Adipocyte (in vitro differentiated cells): Measurements from ENCODE around the gene JPH2.

Experiments used
- DNase-seq: peaks from one replicate; pipeline ENCODE4 v3.0.0-alpha.2; 2015; ENCODE audit warnings: low read depth
- H3K27me3 ChIP-seq: replicated peaks from 2 replicates; pipeline ENCODE4 v1.7.0; 2013; ENCODE audit warnings: mild to moderate bottlenecking, low read length, moderate library complexity; ENCODE audit not compliant: control insufficient read depth, insufficient read depth
- H3K36me3 ChIP-seq: 2 replicates; pipeline ENCODE4 v1.7.0; 2013; ENCODE audit warnings: low read length, mild to moderate bottlenecking, moderate library complexity; ENCODE audit not compliant: control insufficient read depth, insufficient read depth, severe bottlenecking
- H3K4me1 ChIP-seq: 2 replicates; pipeline ENCODE4 v1.7.0; 2013; ENCODE audit warnings: mild to moderate bottlenecking, low read length, moderate library complexity; ENCODE audit not compliant: control insufficient read depth, insufficient read depth
- H3K4me3 ChIP-seq: 2 replicates; pipeline ENCODE4 v1.7.0; 2013; ENCODE audit warnings: mild to moderate bottlenecking, low read length, moderate library complexity
- H3K9ac ChIP-seq: 2 replicates; pipeline ENCODE4 v1.7.0; 2013; ENCODE audit warnings: mild to moderate bottlenecking, low read length, moderate library complexity
- H3K9me3 ChIP-seq: 2 replicates; pipeline ENCODE4 v1.7.0; 2013; ENCODE audit warnings: mild to moderate bottlenecking, low read length, moderate library complexity; ENCODE audit not compliant: control insufficient read depth

The JPH2 gene

DNA sequence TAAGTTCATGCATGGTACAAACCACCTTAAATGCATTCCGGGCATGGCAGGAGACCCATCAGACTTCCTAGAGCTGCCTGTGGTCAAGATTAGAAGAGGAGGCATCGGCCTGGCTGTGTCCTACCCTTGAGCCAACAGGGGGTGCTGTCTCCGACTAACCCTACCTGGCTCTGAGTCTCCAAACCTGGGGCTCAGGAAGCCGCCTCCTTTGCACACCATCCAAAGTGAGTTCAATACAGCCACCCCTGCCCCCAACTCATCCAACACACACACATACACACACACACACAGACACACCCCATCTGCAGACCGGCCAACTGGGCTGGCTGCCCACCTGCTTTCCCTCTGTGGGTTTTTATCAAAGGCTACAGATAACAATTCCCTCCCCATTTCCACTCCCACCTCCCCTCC lies 77.0 kb downstream of the JPH2 start:
- Histone ChIP-seq H3K9ac (no peak overlapping the region), H3K4me3 (no peak overlapping the region), H3K36me3 (no peaks in the 10 kb centered on the region), H3K27me3 (peaks cover 78% of the 10 kb centered on the region), H3K9me3 (peaks cover 11% of the 10 kb centered on the region), H3K4me1 (no peaks in the 10 kb centered on the region)
- no peak for DNase-seq

DNA sequence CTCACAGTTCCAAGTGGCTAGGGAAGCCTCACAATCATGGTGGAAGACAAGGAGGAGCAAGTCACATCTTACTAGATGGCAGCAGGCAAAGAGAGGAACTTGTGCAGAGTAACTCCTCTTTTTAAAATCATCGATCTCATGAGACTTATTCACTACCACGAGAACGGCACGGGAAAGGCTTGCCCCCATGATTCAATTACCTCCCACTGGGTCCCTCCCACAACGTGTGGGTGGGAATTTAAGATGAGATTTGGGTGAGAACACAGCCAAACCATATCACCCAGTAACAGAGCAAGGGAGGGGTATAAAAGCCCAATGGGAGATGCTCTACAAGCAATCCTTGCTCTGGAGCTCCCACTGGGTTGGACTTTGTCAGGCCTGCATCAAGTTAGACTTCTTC lies 80.4 kb downstream of the JPH2 start:
- Histone ChIP-seq H3K9ac (no peak overlapping the region), H3K4me3 (no peak overlapping the region), H3K36me3 (no peaks in the 10 kb centered on the region), H3K9me3 (peaks cover 34% of the 10 kb centered on the region), H3K27me3 (peaks cover 79% of the 10 kb centered on the region), H3K4me1 (no peaks in the 10 kb centered on the region)
- no peak for DNase-seq

GRCh38 chr20:44104798-44105517 lies 82.0 kb downstream of the JPH2 start:
- no peak overlapping the region for H3K9ac ChIP-seq
- DNase-seq: peak; percentile 65
- no peaks in the 10 kb centered on the region for H3K4me1 ChIP-seq
- H3K36me3 ChIP-seq: no peaks in the 10 kb centered on the region
- H3K4me3 ChIP-seq: no peak overlapping the region
- H3K27me3 ChIP-seq: peaks cover 78% of the 10 kb centered on the region
- peaks cover 35% of the 10 kb centered on the region for H3K9me3 ChIP-seq

DNA sequence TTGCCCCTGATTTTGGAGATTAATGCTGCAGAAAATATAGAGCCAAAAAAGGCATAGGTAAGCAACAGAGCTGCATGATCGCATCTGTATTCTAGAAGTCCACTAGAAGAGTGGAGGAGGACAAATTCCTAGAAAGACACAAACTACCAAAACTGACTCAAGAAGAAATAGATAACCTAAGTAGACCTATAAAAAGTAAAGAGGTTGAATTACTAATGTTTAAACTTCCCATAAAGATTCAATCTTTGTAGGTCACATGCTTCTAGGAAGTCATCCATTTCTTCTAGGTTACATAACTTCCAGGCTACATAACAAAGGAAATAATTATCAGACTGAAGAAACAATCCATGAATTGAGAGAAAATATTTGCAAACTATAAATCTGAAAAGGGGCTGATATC lies 84.4 kb downstream of the JPH2 start:
- H3K36me3 ChIP-seq: no peaks in the 10 kb centered on the region
- no peak for DNase-seq
- H3K27me3 ChIP-seq: peaks cover 55% of the 10 kb centered on the region
- no peak overlapping the region for H3K4me3 ChIP-seq
- no peak overlapping the region for H3K9ac ChIP-seq
- peaks cover 27% of the 10 kb centered on the region for H3K9me3 ChIP-seq
- H3K4me1 ChIP-seq: no peaks in the 10 kb centered on the region

DNA sequence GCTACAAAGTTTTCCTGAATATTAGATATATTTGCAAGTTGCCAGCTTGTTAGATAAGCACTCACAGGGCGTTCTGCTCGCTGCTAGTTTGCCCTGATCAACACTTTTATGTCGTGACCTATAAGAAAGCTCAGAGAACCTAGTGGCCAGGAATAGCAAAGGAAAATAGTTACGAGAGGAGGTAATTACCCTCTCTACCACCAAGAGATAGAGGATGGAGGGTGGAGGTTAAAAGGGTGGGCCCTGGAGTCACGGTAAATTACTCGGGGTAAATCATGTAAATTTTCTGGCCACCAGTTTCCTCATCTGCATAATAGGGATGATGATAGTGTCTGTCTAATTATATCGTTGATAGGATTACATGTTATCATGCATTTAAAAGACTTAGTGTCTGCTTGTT lies 87.2 kb downstream of the JPH2 start:
- no peaks in the 10 kb centered on the region for H3K4me1 ChIP-seq

DNA sequence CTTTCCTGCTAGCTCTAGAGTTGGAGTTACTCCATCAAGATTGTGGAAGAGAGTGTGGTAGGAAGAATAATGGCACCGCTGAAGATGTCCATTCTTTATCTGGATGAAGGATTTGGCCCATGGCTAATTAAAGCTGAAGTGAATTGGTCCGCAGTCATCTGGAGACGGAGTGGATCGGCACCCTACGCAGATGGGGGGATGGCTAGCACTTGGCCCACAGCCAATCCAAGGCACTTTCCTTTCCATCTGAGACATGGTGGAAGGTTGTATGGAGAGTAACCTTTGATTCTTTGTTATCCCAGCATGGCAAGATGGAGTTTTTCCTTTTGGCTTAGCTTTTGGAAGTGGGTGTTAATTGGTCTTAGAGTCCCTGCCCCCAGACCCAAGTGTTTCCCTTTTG lies 88.3 kb downstream of the JPH2 start:
- Histone ChIP-seq H3K27me3 (peaks cover 22% of the 10 kb centered on the region), H3K4me3 (no peak overlapping the region), H3K9me3 (peaks cover 21% of the 10 kb centered on the region), H3K36me3 (no peaks in the 10 kb centered on the region), H3K4me1 (no peaks in the 10 kb centered on the region), H3K9ac (no peak overlapping the region)
- no peak for DNase-seq

More for the DNA sequence above, 87.2 kb downstream of the JPH2 start:
- H3K36me3 ChIP-seq: no peaks in the 10 kb centered on the region
- DNase-seq: no peak
- peaks cover 34% of the 10 kb centered on the region for H3K27me3 ChIP-seq
- H3K4me3 ChIP-seq: no peak overlapping the region
- no peak overlapping the region for H3K9ac ChIP-seq
- H3K9me3 ChIP-seq: peaks cover 24% of the 10 kb centered on the region

DNA sequence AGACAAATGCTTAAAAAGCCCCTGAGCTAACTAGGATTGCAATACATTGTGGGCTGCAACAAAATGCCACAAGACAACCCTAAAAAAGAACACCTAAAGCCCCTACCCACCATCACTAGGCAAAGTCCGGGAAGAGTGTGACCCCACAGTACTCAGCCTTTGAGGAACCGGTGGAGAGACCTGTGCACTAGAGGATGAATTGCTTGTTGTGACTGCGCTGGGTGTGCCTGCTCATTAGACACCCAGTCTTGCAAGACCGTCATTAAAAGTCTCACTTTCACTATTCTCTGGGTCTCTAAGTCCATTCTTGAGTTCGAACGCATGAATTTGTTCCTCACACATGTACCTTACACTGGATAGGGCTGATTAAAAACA lies 88.7 kb downstream of the JPH2 start:
- Histone ChIP-seq H3K9me3 (peaks cover 17% of the 10 kb centered on the region), H3K36me3 (no peaks in the 10 kb centered on the region), H3K4me3 (no peak overlapping the region), H3K4me1 (no peaks in the 10 kb centered on the region), H3K27me3 (peaks cover 21% of the 10 kb centered on the region), H3K9ac (no peak overlapping the region)
- DNase-seq: no peak

GRCh38 chr20:44097521-44098255 lies 89.3 kb downstream of the JPH2 start:
- Histone ChIP-seq H3K9ac (no peak overlapping the region), H3K4me3 (no peak overlapping the region), H3K4me1 (no peaks in the 10 kb centered on the region), H3K36me3 (no peaks in the 10 kb centered on the region), H3K9me3 (peaks cover 12% of the 10 kb centered on the region), H3K27me3 (peaks cover 20% of the 10 kb centered on the region)
- DNase-seq: no peak

DNA sequence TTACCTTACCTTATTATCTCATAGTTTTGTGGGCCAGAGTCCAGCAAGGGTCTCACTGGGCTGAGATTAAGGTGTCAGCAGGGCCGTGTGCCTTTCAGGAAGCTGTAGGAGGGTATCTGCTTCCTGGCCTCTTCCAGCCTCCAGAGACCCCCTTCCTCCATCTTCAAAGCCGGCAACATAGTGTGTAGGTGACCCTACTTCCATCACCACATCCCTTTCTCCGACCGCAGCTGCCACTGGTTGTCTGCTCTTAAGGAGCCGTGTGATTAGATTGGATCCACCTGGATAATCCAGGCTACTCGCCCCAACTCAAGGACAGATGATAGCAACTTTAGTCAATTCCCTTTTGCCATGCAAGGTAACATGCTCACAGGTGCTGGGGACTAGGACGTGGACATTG lies 91.2 kb downstream of the JPH2 start:
- Histone ChIP-seq H3K36me3 (no peaks in the 10 kb centered on the region), H3K4me3 (no peak overlapping the region), H3K9ac (no peak overlapping the region), H3K27me3 (peaks cover 18% of the 10 kb centered on the region), H3K9me3 (no peaks in the 10 kb centered on the region), H3K4me1 (no peaks in the 10 kb centered on the region)
- no peak for DNase-seq

DNA sequence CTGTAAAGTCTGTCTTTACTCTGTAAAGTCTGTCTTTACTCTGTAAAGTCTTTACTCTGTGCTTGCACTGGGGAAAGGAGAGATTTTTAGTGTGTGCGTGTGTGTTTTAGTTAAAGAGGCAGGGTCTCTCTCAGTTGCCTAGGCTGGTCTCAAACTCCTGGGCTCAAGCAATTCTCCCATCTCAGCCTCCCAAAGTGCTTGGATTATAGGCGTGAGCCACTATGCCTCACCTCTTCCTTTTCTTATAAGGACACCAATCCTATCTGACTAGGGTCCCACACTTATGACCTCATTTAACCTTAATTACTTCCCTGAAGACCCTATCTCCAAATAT lies 93.8 kb downstream of the JPH2 start:
- DNase-seq: no peak
- Histone ChIP-seq H3K4me3 (no peak overlapping the region), H3K27me3 (peaks cover 17% of the 10 kb centered on the region), H3K4me1 (peaks cover 3% of the 10 kb centered on the region), H3K9ac (no peak overlapping the region), H3K36me3 (no peaks in the 10 kb centered on the region), H3K9me3 (no peaks in the 10 kb centered on the region)

DNA sequence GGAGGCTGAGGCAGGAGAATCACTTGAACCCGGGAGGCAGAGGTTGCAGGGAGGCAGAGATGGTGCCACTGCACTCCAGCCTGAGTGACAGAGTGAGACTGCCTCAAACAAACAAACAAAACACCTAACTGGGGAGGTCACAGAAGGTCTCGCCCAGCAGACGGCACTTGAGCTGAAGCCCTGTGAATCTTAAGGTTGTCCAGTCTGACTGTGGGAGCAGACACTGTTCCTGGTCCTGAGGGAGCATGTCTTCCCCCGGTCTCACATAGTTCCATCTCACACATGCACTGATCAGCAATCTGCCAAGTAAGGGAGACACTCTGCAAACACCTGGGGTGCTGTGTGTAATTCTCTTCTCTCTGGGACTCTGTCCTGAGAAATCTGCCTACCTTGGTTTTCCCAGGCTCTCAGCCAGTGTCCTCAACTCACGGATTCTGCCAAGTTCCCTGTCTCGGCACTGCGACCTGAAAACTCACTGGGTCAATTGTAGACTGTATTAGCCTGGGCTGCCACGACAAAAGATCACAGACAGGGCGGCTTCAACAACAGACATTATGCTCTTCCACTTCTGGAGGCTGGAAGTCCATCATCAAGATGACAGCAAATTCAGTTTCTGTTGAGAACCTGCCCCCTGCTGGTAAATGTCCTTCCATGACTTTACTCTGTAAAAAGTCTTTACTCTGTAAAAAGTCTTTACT lies 94.3 kb downstream of the JPH2 start:
- H3K4me3 ChIP-seq: no peak overlapping the region
- H3K9ac ChIP-seq: no peak overlapping the region
- H3K27me3 ChIP-seq: peaks cover 18% of the 10 kb centered on the region
- DNase-seq: peak; percentile 82
- peaks cover 3% of the 10 kb centered on the region for H3K4me1 ChIP-seq
- no peaks in the 10 kb centered on the region for H3K9me3 ChIP-seq
- no peaks in the 10 kb centered on the region for H3K36me3 ChIP-seq
